Cortex of kidney (tissue), 1 donor: ENCODE data around the gene RPGR.

Experiments
- DNase-seq: peaks from one replicate; lab custom pipeline; 2025; lab: John Stamatoyannopoulos, UW

The RPGR gene

DNA sequence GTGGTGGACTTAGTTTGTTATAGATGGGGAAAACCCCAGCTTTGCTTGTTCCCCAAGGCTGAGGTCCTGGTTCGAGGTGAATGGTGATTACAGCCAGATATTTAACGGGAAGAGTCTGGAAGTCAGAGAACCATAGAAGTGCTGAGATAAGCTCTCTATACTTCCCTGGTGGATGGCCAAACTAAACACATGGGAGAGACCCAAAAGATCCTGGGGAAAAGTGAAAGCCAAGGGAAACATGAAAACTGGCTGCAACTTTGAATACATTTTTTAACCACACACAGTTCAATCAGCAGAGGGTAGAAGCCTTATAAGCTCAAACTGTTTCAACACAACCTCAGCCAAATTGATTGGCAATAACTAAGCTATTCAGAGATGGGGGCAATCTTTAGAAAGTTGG lies 77.3 kb downstream of the RPGR start:
- DNase-seq: no peak

GRCh38 chrX:38247051-38247450 lies 80.3 kb downstream of the RPGR start:
- DNase-seq: no peak

GRCh38 chrX:38240541-38240940 lies 86.8 kb downstream of the RPGR start:
- no peak for DNase-seq

GRCh38 chrX:38236901-38237615 lies 90.3 kb downstream of the RPGR start:
- DNase-seq: no peak

- no peak for DNase-seq
These were observed 93.2 kb downstream of the RPGR start for GRCh38 chrX:38233891-38234667.

DNA sequence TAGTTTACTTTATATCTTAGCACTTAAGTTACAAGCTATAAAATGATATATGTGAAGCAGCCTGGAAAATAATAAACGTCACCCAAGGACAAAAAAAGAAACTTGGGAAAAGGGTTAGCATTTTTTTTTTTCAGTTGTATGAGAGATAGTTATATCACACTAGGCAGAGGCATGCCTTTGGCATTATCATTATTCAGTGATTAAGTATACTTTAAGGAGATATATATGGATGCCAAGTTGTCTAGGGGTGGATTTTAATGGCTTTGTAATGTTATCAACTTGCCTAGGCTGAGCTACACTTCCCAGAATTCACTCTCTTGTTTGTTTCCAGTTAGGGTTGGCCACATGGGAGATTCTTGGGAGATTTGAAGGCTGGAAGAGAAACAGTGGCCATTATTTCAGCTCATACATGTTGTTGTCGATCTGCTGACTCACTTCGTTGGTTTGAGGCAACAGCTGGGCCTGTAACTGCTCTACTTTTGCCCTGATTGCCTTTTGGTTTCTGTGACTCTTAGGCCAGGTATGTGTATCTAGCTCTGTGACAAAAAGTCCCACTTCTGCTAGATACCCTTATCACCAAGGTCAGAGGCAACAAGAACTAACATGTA lies 95.1 kb downstream of the RPGR start:
- DNase-seq: no peak

- DNase-seq: no peak
These were observed 102.2 kb downstream of the RPGR start for GRCh38 chrX:38225093-38225492.

DNA sequence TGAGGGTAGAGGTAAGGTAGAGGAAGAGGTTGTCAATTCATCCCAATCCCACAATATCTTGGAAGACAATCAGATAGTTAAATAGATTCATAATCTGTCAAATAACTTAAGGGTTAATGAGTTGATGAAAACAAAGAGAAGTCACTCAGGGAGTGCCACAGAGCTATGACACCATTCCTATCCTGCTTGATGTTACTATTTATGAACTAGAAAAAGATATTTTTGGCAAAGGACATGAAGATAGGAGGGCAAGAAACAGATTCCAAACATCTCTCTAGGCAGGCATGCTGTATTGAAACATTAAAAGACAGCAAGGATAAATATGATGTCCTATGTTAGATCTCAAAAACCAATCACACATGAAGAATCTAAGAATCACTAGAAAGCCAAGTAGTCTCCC lies 103.1 kb downstream of the RPGR start:
- DNase-seq: no peak

- DNase-seq: no peak
These were observed 105.8 kb downstream of the RPGR start for GRCh38 chrX:38221391-38221929.

- DNase-seq: no peak
These were observed 106.6 kb downstream of the RPGR start, which contains the start of gene SRPX for GRCh38 chrX:38220415-38221390. Gene SRPX, minus strand, starts transcription at chrX:38220871. Its CDS starts 79 bp downstream, at chrX:38220792.

DNA sequence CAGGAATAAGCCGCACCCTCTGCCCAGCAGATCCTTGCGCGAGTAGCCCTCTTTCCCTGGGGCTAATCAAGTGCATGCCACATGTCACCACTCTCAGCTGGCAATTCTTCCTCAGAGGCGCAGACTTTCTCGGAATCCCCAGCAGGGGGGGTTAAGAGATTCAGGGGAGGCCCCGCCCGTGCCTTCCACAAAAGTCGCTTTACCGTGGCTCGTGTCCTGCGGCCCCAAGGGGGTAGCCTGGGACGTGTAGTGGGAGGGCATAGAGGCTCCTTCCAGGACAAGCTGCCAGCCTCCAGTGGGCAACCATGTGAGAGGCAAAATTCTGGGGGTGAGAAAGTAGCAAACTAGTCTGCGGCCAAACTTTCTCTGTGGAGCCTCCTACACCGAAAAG lies 107.3 kb downstream of the RPGR start:
- no peak for DNase-seq
